BLaER1 (cell line): ENCODE results near the gene LITAFD.
"Not testable (repeated sequence)": the region's sequence is repeated elsewhere in the genome, so short reads cannot be mapped to it uniquely, and the experiment has no call there.

ENCODE experiments used
- H3K27ac ChIP-seq: shearing (Covaris generic); formaldehyde crosslinking; 2 replicates; pipeline ENCODE4 v1.8.1; 2022
- H3K27me3 ChIP-seq: shearing (Covaris generic); formaldehyde crosslinking; 2 replicates; pipeline ENCODE4 v1.8.1; 2022
- H3K36me3 ChIP-seq: shearing (Covaris generic); formaldehyde crosslinking; 2 replicates; pipeline ENCODE4 v1.8.1; 2022
- H3K4me1 ChIP-seq: shearing (Covaris generic); formaldehyde crosslinking; 2 replicates; pipeline ENCODE4 v1.8.1; 2022
- H3K4me2 ChIP-seq: shearing (Covaris generic); formaldehyde crosslinking; 2 replicates; pipeline ENCODE4 v1.8.1; 2022
- H3K4me3 ChIP-seq: shearing (Covaris generic); formaldehyde crosslinking; 2 replicates; pipeline ENCODE4 v1.8.1; 2022
- H3K9ac ChIP-seq: shearing (Covaris generic); formaldehyde crosslinking; 2 replicates; pipeline ENCODE4 v1.8.1; 2022
- H3K9me3 ChIP-seq: shearing (Covaris generic); formaldehyde crosslinking; 2 replicates; pipeline ENCODE4 v1.8.1; 2022
- H4K20me1 ChIP-seq: shearing (Covaris generic); formaldehyde crosslinking; 2 replicates; pipeline ENCODE4 v1.8.1; 2022
- Cebpa-rat ChIP-seq: shearing (Covaris generic); IDR thresholded peaks from 2 replicates; pipeline ENCODE4 v1.8.1; 2022

The LITAFD gene

GRCh38 chr16:8905168-8905762, 23.1 kb downstream of the LITAFD start:
- no peak overlapping the region for H3K27ac ChIP-seq
- H3K4me1 ChIP-seq: no peaks in the 10 kb centered on the region

GRCh38 chr16:8905795-8906591, 23.8 kb downstream of the LITAFD start:
- peaks cover 100% of the 10 kb centered on the region for H3K36me3 ChIP-seq
- no peak overlapping the region for H3K4me2 ChIP-seq

More at GRCh38 chr16:8905168-8905762, 23.1 kb downstream of the LITAFD start:
- no peak for TF ChIP-seq Cebpa-rat
- Histone ChIP-seq H3K9me3 (no peaks in the 10 kb centered on the region), H3K27me3 (no peaks in the 10 kb centered on the region), H3K9ac (no peak overlapping the region), H3K36me3 (peaks cover 99% of the 10 kb centered on the region), H3K4me3 (no peak overlapping the region), H3K4me2 (no peak overlapping the region), H4K20me1 (peaks cover 96% of the 10 kb centered on the region)

DNA sequence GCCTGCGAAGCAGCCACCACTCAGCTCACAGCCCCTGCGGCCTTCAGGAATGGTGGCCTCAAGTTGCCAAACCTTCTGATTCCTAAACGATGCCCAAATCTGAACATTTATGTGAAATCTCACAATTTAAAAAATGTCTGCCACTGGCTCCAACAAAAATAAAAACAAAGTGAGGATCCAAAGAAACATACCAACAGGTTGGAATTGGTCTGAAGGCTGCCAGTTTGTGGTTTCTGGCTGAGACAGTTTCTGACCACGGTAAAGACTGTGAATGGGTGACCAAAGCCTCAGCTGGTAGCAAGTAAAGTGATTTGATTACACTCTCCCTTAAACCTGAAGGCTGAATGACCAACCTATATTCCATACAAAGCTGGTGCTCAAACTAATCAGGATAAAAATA, 24.9 kb downstream of the LITAFD start:
- Histone ChIP-seq H4K20me1 (peaks cover 99% of the 10 kb centered on the region), H3K4me1 (peaks cover 6% of the 10 kb centered on the region; the same call in 1 of the 2 replicates), H3K4me3 (no peak overlapping the region), H3K9me3 (no peaks in the 10 kb centered on the region), H3K9ac (no peak overlapping the region), H3K36me3 (peaks cover 100% of the 10 kb centered on the region), H3K27ac (no peak overlapping the region), H3K27me3 (no peaks in the 10 kb centered on the region), H3K4me2 (no peak overlapping the region)
- no peak for TF ChIP-seq Cebpa-rat

More at GRCh38 chr16:8905795-8906591, 23.8 kb downstream of the LITAFD start:
- no peaks in the 10 kb centered on the region for H3K9me3 ChIP-seq
- H3K4me1 ChIP-seq: peaks cover under 1% of the 10 kb centered on the region; the same call in 1 of the 2 replicates
- TF ChIP-seq Cebpa-rat: no peak
- no peaks in the 10 kb centered on the region for H3K27me3 ChIP-seq
- H4K20me1 ChIP-seq: peaks cover 99% of the 10 kb centered on the region
- no peak overlapping the region for H3K4me3 ChIP-seq
- no peak overlapping the region for H3K9ac ChIP-seq
- H3K27ac ChIP-seq: no peak overlapping the region

GRCh38 chr16:8908810-8909468, 26.8 kb downstream of the LITAFD start:
- H3K27me3 ChIP-seq: no peaks in the 10 kb centered on the region
- peaks cover 100% of the 10 kb centered on the region for H4K20me1 ChIP-seq
- peaks cover 100% of the 10 kb centered on the region for H3K36me3 ChIP-seq
- H3K4me3 ChIP-seq: no peak overlapping the region
- peaks cover 20% of the 10 kb centered on the region for H3K4me1 ChIP-seq
- no peak overlapping the region for H3K4me2 ChIP-seq
- 0 out of 2 replicates have a peak overlapping the region, but pooled peaks have one; percentile 5 for H3K27ac ChIP-seq
- TF ChIP-seq Cebpa-rat: no peak
- H3K9me3 ChIP-seq: no peaks in the 10 kb centered on the region
- H3K9ac ChIP-seq: no peak overlapping the region

- Histone ChIP-seq H3K36me3 (peaks cover 100% of the 10 kb centered on the region), H3K4me1 (peaks cover 20% of the 10 kb centered on the region), H3K27ac (no peak overlapping the region), H4K20me1 (peaks cover 100% of the 10 kb centered on the region), H3K4me2 (no peak overlapping the region), H3K9ac (no peak overlapping the region), H3K9me3 (no peaks in the 10 kb centered on the region), H3K27me3 (no peaks in the 10 kb centered on the region), H3K4me3 (no peak overlapping the region)
- TF ChIP-seq Cebpa-rat: no peak
These were observed 28.7 kb downstream of the LITAFD start for GRCh38 chr16:8910811-8911210.

- Histone ChIP-seq H3K27me3 (no peaks in the 10 kb centered on the region), H3K4me2 (no peak overlapping the region), H3K9me3 (no peaks in the 10 kb centered on the region), H4K20me1 (peaks cover 100% of the 10 kb centered on the region), H3K27ac (no peak overlapping the region), H3K4me1 (peaks cover 20% of the 10 kb centered on the region), H3K36me3 (peaks cover 99% of the 10 kb centered on the region), H3K4me3 (no peak overlapping the region), H3K9ac (no peak overlapping the region)
- no peak for TF ChIP-seq Cebpa-rat
These were observed 30.6 kb downstream of the LITAFD start for GRCh38 chr16:8912793-8913192.

DNA sequence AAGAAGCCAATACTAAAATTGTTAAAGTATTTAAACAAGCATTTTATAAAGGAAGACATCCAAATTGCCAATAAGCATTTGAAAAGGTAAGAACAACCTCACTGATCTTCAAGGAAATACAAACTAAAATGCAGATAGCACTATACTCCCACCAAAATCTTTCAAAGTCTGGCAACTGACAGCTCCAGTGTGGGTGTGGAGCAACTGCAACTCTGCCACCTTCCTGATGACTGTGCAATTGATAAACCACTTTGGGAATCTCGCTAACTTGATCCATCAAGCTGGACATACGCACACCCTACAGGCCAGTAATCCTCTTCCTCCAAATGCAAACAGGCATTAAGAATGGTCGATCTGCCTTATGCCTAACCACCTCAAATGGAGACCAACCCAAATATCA, 31.9 kb downstream of the LITAFD start:
- Histone ChIP-seq H3K9ac (no peak overlapping the region), H3K27me3 (no peaks in the 10 kb centered on the region), H3K4me2 (no peak overlapping the region), H3K9me3 (no peaks in the 10 kb centered on the region), H3K27ac (no peak overlapping the region), H4K20me1 (peaks cover 99% of the 10 kb centered on the region), H3K4me1 (peaks cover 20% of the 10 kb centered on the region), H3K4me3 (no peak overlapping the region), H3K36me3 (peaks cover 99% of the 10 kb centered on the region)
- TF ChIP-seq Cebpa-rat: no peak

GRCh38 chr16:8915722-8916301, 33.7 kb downstream of the LITAFD start:
- H4K20me1 ChIP-seq: peaks cover 99% of the 10 kb centered on the region
- H3K9me3 ChIP-seq: no peaks in the 10 kb centered on the region
- TF ChIP-seq Cebpa-rat: no peak
- no peak overlapping the region for H3K27ac ChIP-seq
- no peak overlapping the region for H3K4me2 ChIP-seq
- peaks cover 20% of the 10 kb centered on the region for H3K4me1 ChIP-seq
- peaks cover 99% of the 10 kb centered on the region for H3K36me3 ChIP-seq
- no peaks in the 10 kb centered on the region for H3K27me3 ChIP-seq
- no peak overlapping the region for H3K9ac ChIP-seq
- H3K4me3 ChIP-seq: no peak overlapping the region

GRCh38 chr16:8916541-8917225, 34.5 kb downstream of the LITAFD start:
- TF ChIP-seq Cebpa-rat: no peak
- Histone ChIP-seq H3K4me2 (no peak overlapping the region), H3K4me3 (no peak overlapping the region), H4K20me1 (peaks cover 99% of the 10 kb centered on the region), H3K4me1 (peaks cover 14% of the 10 kb centered on the region), H3K9ac (no peak overlapping the region), H3K9me3 (no peaks in the 10 kb centered on the region), H3K36me3 (peaks cover 99% of the 10 kb centered on the region), H3K27ac (no peak overlapping the region), H3K27me3 (no peaks in the 10 kb centered on the region)

GRCh38 chr16:8917336-8917735, 35.2 kb downstream of the LITAFD start:
- H3K36me3 ChIP-seq: peaks cover 99% of the 10 kb centered on the region
- peaks cover 14% of the 10 kb centered on the region for H3K4me1 ChIP-seq
- H3K9me3 ChIP-seq, H3K4me3 ChIP-seq, H3K4me2 ChIP-seq, H3K9ac ChIP-seq, H3K27me3 ChIP-seq, H3K27ac ChIP-seq: not testable (repeated sequence)
- peaks cover 99% of the 10 kb centered on the region for H4K20me1 ChIP-seq
